Gastroesophageal sphincter (tissue), 4 donors: Measurements from ENCODE around the gene HSD3B1. TPM values are rescaled to one million over a fixed set of nuclear protein-coding genes. Genes with fewer than 3 reads are reported as not detected.
"Not testable (repeated sequence)": the region's sequence is repeated elsewhere in the genome, so short reads cannot be mapped to it uniquely, and the experiment has no call there.

Experiments
- ATAC-seq: fragments of 150-250 bp; one replicate; pipeline ENCODE4 v1.9.1; 2016; ENCODE audit warnings: mild to moderate bottlenecking, moderate library complexity
- H3K27ac ChIP-seq, 4 donors: fragments of 200-600 bp; sonication (generic) in 3 of 4; 1 replicate in 3 of 4; 2 replicates in 1 of 4; pipeline ENCODE4 v1.5.1; 2016 to 2019
- H3K27me3 ChIP-seq: fragments of 200-600 bp; sonication (generic); one replicate; pipeline ENCODE4 v1.5.1; 2019
- H3K36me3 ChIP-seq, 2 donors: fragments of 200-600 bp; sonication (generic); one replicate each; pipeline ENCODE4 v1.5.1; 2019; ENCODE audit warnings: control low read depth in 1 of 2
- H3K4me1 ChIP-seq, 3 donors: fragments of 200-600 bp; sonication (generic); 1 replicate in 2 of 3; 2 replicates in 1 of 3; pipeline ENCODE4 v1.5.1; 2016 to 2019; ENCODE audit warnings: control low read depth in 2 of 3
- H3K4me3 ChIP-seq, 2 donors: fragments of 200-600 bp; sonication (generic); one replicate each; pipeline ENCODE4 v1.5.1; 2019; ENCODE audit warnings: mild to moderate bottlenecking in 1 of 2, moderate library complexity in 1 of 2
- H3K9me3 ChIP-seq, 3 donors: fragments of 200-600 bp; sonication (generic); one replicate each; pipeline ENCODE4 v1.5.1; 2017 to 2019; ENCODE audit warnings: control low read depth in 2 of 3
- CTCF ChIP-seq, 4 experiments: fragments of 200-600 bp in 2 of 4; fragments of 450-650 bp in 2 of 4; sonication (generic) in 1 of 4; IDR thresholded peaks; one replicate each; pipeline ENCODE4 v1.5.1; 2017 to 2019; ENCODE audit warnings: antibody characterized with exemption in 4 of 4, mild to moderate bottlenecking in 2 of 4, moderate library complexity in 2 of 4
- EP300 ChIP-seq: sonication (generic); formaldehyde crosslinking; IDR thresholded peaks from one replicate; pipeline ENCODE4 v1.6.1; 2017; ENCODE audit warnings: antibody characterized with exemption, mild to moderate bottlenecking
- POLR2A ChIP-seq, 2 donors: fragments of 450-650 bp; IDR thresholded peaks; one replicate each; pipeline ENCODE4 v1.6.1; 2017; ENCODE audit warnings: antibody characterized with exemption in 2 of 2, mild to moderate bottlenecking in 2 of 2, moderate library complexity in 1 of 2
- POLR2AphosphoS5 ChIP-seq: sonication (generic); formaldehyde crosslinking; IDR thresholded peaks from one replicate; pipeline ENCODE4 v1.6.1; 2017; ENCODE audit warnings: antibody characterized with exemption
- WGBS, 2 donors: methylation state at CpG; one replicate each; pipeline ENCODE4 v1.1.5; 2018; ENCODE audit warnings: low coverage in 1 of 2; 5-methylcytosine and 5-hydroxymethylcytosine counted together
- total RNA-seq, 4 donors: library from RNA; depleted of rRNA; stranded (reverse); fragments of >200 nt; gene quantifications; one replicate each; pipeline ENCODE4 v1.1.0, GENCODE V29; 2016

Gene HSD3B1
- total RNA-seq, 4 donors from 2014 or later = not detected

- TF ChIP-seq CTCF (IDR thresholded peaks at IDR 0.05) (no peak), POLR2AphosphoS5 (no peak), POLR2A (IDR thresholded peaks at IDR 0.05) (no peak), EP300 (no peak)
- no peaks in the 10 kb centered on the region for H3K9me3 ChIP-seq
- H3K4me3 ChIP-seq = no peak overlapping the region
- H3K4me1 ChIP-seq = no peaks in the 10 kb centered on the region
- ATAC-seq = no peak
- H3K36me3 ChIP-seq = no peaks in the 10 kb centered on the region
- no peak overlapping the region for H3K27ac ChIP-seq
- H3K27me3 ChIP-seq = no peaks in the 10 kb centered on the region
These were observed 47.2 kb downstream of the HSD3B1 start for GRCh38 chr1:119554183-119554582.

GRCh38 chr1:119556423-119556822 lies 49.4 kb downstream of the HSD3B1 start:
- Histone ChIP-seq H3K36me3 (no peaks in the 10 kb centered on the region), H3K4me1 (no peaks in the 10 kb centered on the region), H3K27me3 (no peaks in the 10 kb centered on the region), H3K9me3 (no peaks in the 10 kb centered on the region), H3K4me3 (no peak overlapping the region), H3K27ac (no peak overlapping the region)
- WGBS, 2 donors = 78 to 83% methylated on average over 3 of the region's 3 CpGs
- no peak for TF ChIP-seq CTCF (IDR thresholded peaks at IDR 0.05)
- no peak for TF ChIP-seq POLR2AphosphoS5
- no peak for TF ChIP-seq EP300
- no peak for TF ChIP-seq POLR2A (IDR thresholded peaks at IDR 0.05)
- no peak for ATAC-seq

- 73 to 83% methylated on average over 2 to 3 of the region's 3 CpGs for WGBS, 2 donors
- not testable (repeated sequence) for H3K27me3 ChIP-seq, H3K9me3 ChIP-seq, H3K4me3 ChIP-seq, H3K4me1 ChIP-seq, H3K36me3 ChIP-seq, H3K27ac ChIP-seq, ATAC-seq
These were observed 53.4 kb downstream of the HSD3B1 start for GRCh38 chr1:119560402-119560801.

GRCh38 chr1:119564548-119564947 lies 57.5 kb downstream of the HSD3B1 start:
- TF ChIP-seq EP300 (no peak), POLR2A (IDR thresholded peaks at IDR 0.05) (no peak), CTCF (IDR thresholded peaks at IDR 0.05) (no peak), POLR2AphosphoS5 (no peak)
- H3K4me1 ChIP-seq = no peaks in the 10 kb centered on the region
- H3K27ac ChIP-seq = no peak overlapping the region
- no peak for ATAC-seq
- H3K9me3 ChIP-seq = no peaks in the 10 kb centered on the region
- H3K4me3 ChIP-seq = no peak overlapping the region
- 76 to 100% methylated on average over 1 to 3 of the region's 3 CpGs for WGBS, 2 donors
- no peaks in the 10 kb centered on the region for H3K27me3 ChIP-seq
- no peaks in the 10 kb centered on the region for H3K36me3 ChIP-seq

Other genes starting within 250 kb of the HSD3B1 start
- gene HAO2, start 138.4 kb upstream of the HSD3B1 start, total RNA-seq = not detected
- gene HSD3B2, start 92.1 kb upstream of the HSD3B1 start, total RNA-seq = not detected
- 1 to 10 TPM; 2.6 to 5.6 (median 4.6) TPM for gene ZNF697, start 141.1 kb downstream of the HSD3B1 start, total RNA-seq
- gene PHGDH, start 204.7 kb downstream of the HSD3B1 start, total RNA-seq = 10 to 100 TPM; 16.7 to 34.9 (median 26.4) TPM